ENCODE measurements around the gene DAZAP1. TPM values are rescaled to one million over a fixed set of nuclear protein-coding genes. Genes with fewer than 3 reads are reported as not detected.
A peak's percentile ranks its signal among the peaks of the same experiment; 100 is the strongest.

Gene DAZAP1
- total and polyA plus RNA-seq, 7 donors: 28.2 to 132 (median 51.1) TPM

GRCh38 chr19:1384478-1385110 lies 22.8 kb upstream of the DAZAP1 start:
- Histone ChIP-seq H3K4me3 (peak overlapping the region; percentile 81 to 97 (median 86)), H3K9me3 (no peaks in the 10 kb centered on the region), H3K27me3 (no peaks in the 10 kb centered on the region), H3K36me3 (peaks cover 11 to 33% (median 18%) of the 10 kb centered on the region in 4 donors), H3K4me1 (peaks cover 0 to 43% (median 28%) of the 10 kb centered on the region in 4 donors), H3K27ac (peak overlapping the region; percentile 93 to 94 (median 93))
- no peak for TF ChIP-seq POLR2A (IDR thresholded peaks at IDR 0.05)
- no peak for TF ChIP-seq POLR2AphosphoS5 (IDR thresholded peaks at IDR 0.05)
- TF ChIP-seq EP300 (IDR thresholded peaks at IDR 0.05): no peak
- TF ChIP-seq, protein P1, sequence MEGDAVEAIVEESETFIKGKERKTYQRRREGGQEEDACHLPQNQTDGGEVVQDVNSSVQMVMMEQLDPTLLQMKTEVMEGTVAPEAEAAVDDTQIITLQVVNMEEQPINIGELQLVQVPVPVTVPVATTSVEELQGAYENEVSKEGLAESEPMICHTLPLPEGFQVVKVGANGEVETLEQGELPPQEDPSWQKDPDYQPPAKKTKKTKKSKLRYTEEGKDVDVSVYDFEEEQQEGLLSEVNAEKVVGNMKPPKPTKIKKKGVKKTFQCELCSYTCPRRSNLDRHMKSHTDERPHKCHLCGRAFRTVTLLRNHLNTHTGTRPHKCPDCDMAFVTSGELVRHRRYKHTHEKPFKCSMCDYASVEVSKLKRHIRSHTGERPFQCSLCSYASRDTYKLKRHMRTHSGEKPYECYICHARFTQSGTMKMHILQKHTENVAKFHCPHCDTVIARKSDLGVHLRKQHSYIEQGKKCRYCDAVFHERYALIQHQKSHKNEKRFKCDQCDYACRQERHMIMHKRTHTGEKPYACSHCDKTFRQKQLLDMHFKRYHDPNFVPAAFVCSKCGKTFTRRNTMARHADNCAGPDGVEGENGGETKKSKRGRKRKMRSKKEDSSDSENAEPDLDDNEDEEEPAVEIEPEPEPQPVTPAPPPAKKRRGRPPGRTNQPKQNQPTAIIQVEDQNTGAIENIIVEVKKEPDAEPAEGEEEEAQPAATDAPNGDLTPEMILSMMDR (IDR thresholded peaks at IDR 0.05): no peak
- intact Hi-C loops (cut with DNase I): loop anchor here (5.0 kb wide), 1 partner anchor 107 kb away; the partner anchor contains the start of gene FAM174C
- WGBS, 2 donors: 29 to 31% methylated on average over 17 of the region's 17 CpGs
- DNase-seq: no peak

DNA sequence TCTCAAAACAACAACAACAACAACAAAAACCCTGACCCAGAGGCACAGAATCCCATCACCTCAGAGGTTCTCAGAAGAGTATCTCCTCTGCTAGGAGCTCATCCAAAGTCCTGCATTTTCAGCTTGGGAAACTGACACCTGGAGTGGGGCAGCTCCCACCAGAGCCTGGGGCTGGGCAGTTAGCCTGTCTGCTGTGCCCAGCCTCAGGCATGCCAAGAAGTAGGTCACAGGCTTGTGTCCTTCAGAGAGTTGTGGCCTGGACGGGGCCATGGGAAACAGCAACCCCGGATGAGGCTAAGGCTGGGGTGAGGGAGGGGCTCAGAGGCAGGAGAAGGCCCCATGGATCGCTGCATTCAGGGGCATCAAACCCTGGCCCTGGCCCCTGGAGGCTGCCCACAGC lies 21.6 kb upstream of the DAZAP1 start:
- no peaks in the 10 kb centered on the region for H3K27me3 ChIP-seq
- H3K4me1 ChIP-seq: peaks cover 0 to 43% (median 28%) of the 10 kb centered on the region in 4 donors
- no peak for DNase-seq
- no peak overlapping the region for H3K4me3 ChIP-seq
- TF ChIP-seq POLR2A (IDR thresholded peaks at IDR 0.05) (no peak), EP300 (IDR thresholded peaks at IDR 0.05) (no peak), POLR2AphosphoS5 (IDR thresholded peaks at IDR 0.05) (no peak)
- TF ChIP-seq, protein P1 (IDR thresholded peaks at IDR 0.05): no peak
- WGBS, 2 donors: 96% methylated on average over 3 of the region's 3 CpGs
- peaks cover 17 to 45% (median 22%) of the 10 kb centered on the region in 4 donors for H3K36me3 ChIP-seq
- intact Hi-C loops (cut with DNase I): no loop called here
- H3K27ac ChIP-seq: no peak overlapping the region
- H3K9me3 ChIP-seq: no peaks in the 10 kb centered on the region

GRCh38 chr19:1386945-1387683 lies 20.3 kb upstream of the DAZAP1 start:
- Histone ChIP-seq H3K27me3 (no peaks in the 10 kb centered on the region), H3K36me3 (peaks cover 20 to 58% (median 33%) of the 10 kb centered on the region in 4 donors), H3K9me3 (no peaks in the 10 kb centered on the region), H3K4me1 (peaks cover 0 to 40% (median 28%) of the 10 kb centered on the region in 4 donors), H3K4me3 (no peak overlapping the region), H3K27ac (no peak overlapping the region)
- TF ChIP-seq POLR2AphosphoS5 (IDR thresholded peaks at IDR 0.05): no peak
- TF ChIP-seq, protein P1 (IDR thresholded peaks at IDR 0.05): no peak
- TF ChIP-seq EP300 (IDR thresholded peaks at IDR 0.05): no peak
- no peak for TF ChIP-seq POLR2A (IDR thresholded peaks at IDR 0.05)
- intact Hi-C loops (cut with DNase I): no loop called here
- no peak for DNase-seq
- 88 to 92% methylated on average over 39 of the region's 39 CpGs for WGBS, 2 donors

DNA sequence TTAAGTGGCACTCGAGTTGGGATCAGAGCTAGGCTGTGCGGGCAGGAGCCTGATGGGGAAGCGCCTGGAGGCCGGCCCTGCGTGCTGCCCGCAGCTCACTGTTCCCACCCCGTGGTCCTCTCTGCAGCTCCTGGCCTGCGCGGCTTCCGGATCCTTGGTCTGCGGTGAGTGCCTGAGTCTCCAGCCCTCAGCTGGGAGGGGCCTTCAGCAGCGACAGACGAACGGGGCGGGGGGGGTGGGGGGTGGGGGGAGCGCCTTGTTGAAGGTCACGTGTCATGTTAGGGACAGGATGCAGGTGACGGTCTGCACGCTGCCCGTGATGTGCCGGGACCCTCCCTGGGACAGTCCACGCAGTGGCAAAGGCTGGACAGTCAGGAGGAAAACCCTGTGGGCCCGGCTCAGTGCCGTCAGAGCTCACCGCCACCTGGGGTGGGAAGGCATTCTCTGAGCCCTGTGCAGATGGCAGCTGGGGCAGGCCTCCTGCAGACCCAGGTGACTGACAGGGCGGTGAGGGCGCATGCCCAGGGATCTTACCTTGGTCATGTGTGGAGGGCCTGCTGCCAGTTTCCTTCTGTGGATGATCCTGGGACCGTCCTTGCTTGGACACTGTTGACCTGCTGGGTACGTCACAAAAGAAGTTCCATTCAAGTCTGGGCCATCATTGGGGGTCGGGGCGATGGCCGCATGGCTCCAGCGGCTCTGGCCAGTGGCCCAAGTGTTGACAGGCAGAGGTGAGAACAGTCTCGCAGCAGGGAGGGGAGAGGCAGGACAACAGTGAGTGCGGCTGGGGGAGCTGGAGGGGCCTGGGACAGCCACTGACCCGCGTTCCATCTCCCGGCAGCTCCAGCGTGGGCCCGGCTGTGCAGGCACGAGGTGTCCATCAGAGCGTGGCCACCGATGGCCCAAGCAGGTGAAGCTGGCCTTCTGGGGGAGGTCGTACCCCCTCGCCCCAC lies 19.4 kb upstream of the DAZAP1 start:
- Histone ChIP-seq H3K36me3 (peaks cover 20 to 67% (median 41%) of the 10 kb centered on the region in 4 donors), H3K9me3 (no peaks in the 10 kb centered on the region), H3K27ac (no peak overlapping the region)

More for the DNA sequence above, 19.4 kb upstream of the DAZAP1 start:
- Histone ChIP-seq H3K27me3 (no peaks in the 10 kb centered on the region), H3K4me3 (no peak overlapping the region), H3K4me1 (peaks cover 0 to 38% (median 28%) of the 10 kb centered on the region in 4 donors)
- intact Hi-C loops (cut with DNase I): no loop called here
- 91 to 94% methylated on average over 45 of the region's 45 CpGs for WGBS, 2 donors
- DNase-seq: no peak
- TF ChIP-seq POLR2A (IDR thresholded peaks at IDR 0.05): no peak
- TF ChIP-seq, protein P1 (IDR thresholded peaks at IDR 0.05): no peak
- TF ChIP-seq EP300 (IDR thresholded peaks at IDR 0.05): no peak
- TF ChIP-seq POLR2AphosphoS5 (IDR thresholded peaks at IDR 0.05): no peak
